Hippocampal formation (tissue), 2 donors: ENCODE data around the gene SDS.
A peak's percentile ranks its signal among the peaks of the same experiment; 100 is the strongest.

Experiments
- DNase-seq, 2 donors: peaks; one replicate each; lab custom pipeline; 2025; lab: John Stamatoyannopoulos, UW

The SDS gene

DNA sequence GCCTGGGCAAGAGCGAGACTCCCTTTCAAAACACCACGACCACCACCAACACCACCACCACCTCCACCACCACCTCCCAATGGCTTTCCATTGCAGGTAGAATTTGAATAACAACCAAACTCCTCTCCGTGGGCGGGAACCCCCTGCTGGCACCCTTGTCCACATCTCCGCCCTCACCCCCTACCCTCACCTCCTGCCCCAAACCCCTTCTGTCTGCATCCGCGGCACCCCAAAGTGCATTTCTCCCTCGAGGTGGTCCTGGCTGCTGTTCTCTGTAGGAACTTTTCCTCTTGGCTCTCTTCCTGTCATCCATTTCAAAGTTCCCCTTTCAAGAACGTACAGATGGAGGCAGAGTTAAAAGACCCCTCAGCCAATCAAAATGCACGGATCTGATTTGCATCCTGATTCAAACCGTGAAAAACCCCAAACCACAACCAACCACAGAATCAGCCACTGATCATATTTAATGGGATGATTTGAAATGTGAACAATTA is 22.3 kb upstream of the SDS start:
- DNase-seq, result no peak

- peak in 1 of 2 donors; percentile 47 for DNase-seq
These were observed 21.5 kb upstream of the SDS start for GRCh38 chr12:113424915-113425823.

GRCh38 chr12:113424456-113424855 is 20.8 kb upstream of the SDS start:
- no peak for DNase-seq

GRCh38 chr12:113422886-113423669 is 19.4 kb upstream of the SDS start:
- DNase-seq, result no peak

DNA sequence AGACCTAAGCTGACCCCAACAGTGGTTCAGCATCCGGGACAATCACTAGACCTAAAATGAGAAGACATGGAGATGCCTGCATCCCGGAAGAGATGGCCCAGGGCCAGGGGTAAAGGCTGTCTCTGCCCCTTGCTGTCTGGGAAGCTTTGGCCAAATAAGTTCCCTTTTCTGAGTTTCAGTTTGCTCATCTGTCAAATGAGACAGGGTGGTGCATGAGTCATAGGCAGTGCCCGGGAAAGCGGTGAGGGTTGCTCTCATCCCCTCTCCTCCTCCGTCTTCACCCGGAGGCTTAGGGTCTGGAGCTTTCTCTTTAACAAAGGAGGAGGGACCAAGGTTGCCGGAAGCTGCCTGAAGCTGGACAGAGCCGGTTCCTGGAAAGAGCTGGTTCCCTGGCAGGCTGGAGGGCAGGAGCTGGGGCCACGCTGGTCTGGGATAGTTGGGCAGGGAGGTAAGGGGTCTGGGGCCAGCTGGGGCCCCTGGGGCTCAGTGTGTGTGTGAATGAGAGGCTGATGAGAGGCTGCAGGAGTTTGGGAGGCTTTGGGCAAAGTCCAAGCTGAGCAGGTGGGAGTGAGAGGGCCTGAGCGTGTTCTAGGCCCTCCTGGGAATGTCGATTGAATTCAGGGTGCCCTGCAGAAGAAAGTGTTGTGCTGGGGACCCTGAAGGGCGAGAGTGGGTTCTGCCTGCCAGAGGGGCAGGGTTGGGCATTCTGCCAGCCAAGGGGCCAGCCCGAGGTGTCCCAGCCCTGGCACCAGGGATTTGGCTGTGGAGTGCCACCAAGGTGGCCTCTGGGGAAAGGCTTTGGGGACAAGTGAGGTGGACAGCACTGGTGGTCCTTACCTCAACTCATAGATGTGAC is 18.6 kb upstream of the SDS start, which contains the start of gene SDSL:
SDSL (plus strand) TSS at position 351 of the 856 bp plus-strand sequence. CDS start 5,603 bp downstream, outside the sequence.
- peak; percentile 50 for DNase-seq

DNA sequence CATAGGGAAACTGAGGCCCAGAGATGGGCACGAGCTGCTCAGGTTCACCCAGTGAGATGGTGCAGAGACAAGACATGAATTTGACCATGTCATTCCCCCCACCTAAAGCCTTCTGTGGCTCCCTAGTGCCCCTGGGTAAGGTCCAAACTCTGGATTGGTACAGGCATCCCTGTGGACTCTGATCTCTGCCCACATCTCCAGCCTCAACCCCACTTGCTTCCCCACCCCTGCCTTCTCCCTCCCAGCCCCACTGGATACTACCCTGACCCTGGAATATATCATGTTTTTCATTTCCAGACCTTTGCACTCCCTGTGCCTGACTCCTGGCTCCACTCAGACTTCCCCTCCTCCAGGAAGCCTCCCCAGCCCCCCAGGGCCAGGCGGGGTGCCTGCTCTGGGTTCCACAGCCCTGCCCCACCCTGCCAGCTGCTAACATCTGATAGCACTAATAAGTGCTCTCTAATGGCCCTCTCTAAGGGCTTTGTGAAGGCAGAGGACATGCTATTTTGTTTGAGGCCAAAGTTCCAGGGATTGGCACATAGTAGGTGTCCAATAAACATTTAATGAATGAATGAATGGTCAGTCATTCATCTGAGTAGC is 17.4 kb upstream of the SDS start:
- no peak for DNase-seq

DNA sequence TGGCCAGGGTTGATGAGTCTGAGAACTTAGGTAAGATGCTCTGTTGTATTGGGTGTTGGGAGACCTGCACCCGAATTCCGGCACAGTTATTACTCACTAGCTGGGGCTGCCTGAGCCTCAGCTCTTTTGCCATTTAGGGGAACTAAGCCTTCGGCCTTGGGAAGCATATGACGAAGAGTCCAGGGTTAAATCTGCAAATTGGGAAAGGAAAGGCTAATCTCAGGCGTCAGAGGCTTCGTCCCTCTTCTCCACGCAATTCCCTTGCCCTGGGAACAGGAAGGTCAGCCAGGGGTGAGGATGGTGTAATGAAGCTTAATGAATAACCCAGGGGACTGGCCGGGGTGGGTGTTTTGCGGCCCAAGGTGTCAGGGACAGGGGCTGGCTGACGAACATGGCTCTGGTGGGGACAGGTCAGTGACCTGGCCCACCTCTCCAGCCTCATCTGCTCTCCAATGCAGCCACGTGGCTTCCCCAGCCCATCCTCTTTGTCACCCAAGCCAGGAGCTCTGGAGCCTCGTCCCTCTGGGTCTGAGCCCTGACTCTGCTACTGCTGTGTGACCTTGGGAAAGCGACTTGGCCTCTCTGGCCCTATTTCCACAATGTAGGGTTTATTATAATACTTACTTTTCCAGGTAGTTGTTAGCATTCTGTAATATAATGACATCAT is 14.7 kb upstream of the SDS start:
- DNase-seq, result no peak

DNA sequence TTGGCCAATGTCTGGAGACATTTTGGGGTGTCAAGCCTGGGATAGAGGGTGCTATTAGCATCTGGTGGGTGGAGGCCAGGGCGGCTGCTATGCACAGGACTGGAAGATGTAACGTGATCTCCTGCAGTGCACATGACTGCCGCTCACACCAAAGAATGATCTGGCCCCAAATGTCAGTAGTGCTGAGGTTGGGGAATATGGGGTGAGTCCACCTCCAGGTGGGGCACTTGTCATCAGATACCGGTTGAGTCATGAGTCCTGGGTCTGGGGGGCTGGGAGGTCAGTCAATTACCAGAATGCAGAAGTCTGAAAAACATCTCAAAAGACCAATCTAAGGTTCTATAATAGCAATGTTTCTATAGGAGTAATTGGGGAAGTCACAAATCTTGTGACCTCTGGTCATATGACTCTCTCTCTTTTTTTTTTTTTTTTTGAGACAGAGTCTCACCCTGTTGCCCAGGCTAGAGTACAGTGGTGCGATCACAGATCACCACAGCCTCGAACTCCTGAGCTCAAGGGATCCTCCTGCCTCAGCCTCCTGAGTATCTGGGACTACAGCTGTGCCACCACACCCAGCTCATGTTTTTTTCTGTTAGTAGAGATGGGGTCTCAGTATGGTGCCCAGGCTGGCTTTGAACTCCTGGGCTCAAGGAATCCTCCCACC is 12.5 kb upstream of the SDS start:
- DNase-seq, result no peak

DNA sequence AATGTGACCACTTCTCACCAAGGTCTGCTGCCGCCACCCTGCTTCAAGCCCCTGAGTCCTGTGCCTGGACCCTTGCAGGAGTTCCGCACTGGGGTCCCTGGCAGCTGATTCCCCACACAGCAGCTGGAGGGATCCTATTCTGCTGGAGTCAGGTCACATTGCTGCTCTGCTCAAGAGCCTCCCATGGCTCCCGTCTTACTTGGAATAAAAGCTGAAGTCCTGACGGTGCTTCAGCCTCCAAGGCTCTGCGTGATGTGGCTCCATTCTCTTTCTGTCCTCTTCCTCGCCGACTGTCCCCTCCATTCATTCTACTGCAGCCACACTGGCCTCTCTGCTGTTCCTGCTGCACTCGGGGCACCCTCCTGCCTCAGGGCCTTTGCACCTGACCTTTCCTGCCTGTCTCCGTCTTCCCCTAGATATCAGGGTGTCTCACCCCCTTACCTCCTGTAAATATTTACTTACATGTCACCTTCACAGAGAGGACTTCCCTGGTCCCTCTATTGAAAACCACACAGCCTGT is 10.9 kb upstream of the SDS start:
- DNase-seq, result no peak

GRCh38 chr12:113413488-113413939 is 9.8 kb upstream of the SDS start:
- no peak for DNase-seq

DNA sequence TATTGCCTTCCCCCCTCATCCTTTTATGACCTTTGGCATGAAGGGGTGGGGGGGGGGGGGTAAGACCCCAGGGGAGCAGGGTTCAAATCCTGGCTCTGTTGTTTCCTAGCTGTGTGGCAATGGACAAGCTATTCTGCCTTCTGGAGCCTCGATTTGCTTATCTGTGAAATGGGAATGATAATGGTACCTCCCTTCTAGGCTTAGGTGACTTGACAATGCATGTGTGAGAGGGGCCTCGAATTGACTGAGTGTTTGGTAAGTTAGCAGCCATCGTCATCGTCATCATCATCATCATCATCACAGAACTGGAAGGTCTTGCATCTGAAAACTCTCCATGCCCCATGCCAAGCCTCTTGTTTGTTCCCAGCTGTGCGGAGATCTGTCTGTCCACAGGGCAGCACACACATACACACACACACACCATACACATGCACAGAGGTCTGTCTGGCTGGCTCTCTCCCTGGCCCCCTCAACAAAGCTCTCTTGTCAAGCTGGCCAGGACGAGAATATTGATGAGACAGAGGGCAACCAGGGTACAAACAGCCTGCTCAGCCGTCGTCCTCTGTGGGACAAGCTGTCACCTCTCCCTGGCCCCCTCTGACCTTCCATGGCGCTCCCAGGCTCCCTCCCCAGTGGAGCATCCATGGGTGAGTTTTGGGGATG is 5.9 kb upstream of the SDS start:
- DNase-seq, result peak in 1 of 2 donors; percentile 19

DNA sequence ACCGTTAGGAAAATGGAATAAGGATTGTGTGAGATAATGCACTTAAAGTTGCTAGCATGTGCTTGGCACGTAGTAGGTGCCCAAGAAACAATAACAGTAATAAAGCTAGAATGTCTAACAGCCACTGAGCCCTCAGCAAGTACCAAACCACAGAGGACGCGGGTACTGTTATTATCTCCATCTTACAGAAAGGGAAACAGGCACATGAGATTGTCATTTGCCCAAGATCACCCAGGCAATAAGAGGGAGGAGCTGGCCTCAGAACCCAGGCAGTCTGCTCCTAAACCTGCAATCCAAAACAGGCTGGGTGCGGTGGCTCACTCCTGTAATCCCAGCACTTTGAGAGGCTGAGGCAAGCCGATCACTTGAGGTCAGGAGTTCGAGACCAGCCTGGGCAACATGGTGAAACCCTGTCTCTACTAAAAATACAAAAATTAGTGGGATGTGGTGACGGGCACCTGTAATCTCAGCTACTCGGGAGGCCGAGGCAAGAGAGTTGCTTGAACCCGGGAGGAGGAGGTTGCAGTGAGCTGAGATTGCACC is 5.1 kb upstream of the SDS start:
- DNase-seq, result no peak

DNA sequence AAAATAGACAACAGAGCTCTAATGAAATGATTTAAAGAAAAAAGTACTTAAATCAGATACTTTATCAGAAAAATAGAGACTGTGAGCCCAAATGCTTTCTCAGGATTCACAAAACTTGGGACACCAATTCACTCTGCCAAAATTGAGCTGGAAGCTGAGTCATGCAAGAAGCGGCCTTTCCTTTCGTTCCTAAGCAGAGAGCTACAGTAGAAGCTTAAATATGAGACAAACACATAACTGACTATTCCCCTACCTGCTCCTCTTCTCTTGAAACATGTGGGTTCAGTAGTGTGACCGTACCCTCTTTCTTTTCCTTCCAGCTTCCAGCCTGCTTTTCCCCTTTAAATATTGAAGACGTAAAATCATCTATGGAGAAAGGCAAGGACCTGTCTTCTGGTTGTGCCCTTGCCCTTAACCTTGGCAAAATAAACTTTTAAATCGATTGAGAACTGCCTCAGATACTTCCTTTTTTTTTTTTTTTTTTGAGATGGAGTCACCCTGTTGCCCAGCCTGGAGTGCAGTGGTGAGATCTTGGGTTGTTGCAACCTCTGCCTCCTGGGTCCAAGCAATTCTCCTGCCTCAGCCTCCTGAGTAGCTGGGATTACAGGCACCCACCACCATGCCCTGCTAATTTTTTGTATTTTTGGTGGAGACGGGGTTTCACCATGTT is 4.4 kb upstream of the SDS start:
- DNase-seq, result peak in 1 of 2 donors; percentile 43

DNA sequence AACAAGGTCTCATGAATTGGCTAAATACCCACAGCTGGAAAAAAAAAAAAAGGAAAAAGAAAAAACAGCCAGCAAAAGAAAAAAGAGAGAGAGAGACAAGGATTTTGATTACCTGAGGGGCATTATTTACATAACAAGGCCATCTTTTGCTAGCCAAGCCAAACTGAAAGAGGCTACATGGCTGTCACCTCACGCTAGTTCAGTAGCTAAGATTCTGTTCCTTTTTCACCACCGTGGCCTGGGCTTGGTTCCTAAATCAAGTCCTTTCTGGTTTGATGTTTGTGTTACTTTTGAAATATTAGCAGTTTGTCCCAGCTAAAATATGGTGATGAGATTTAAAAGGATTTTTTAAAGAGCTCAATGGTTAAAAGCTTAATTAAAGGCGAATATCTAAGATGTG is 2.0 kb upstream of the SDS start:
- DNase-seq, result no peak

- DNase-seq, result no peak
These were observed 964 bp downstream of the SDS start for GRCh38 chr12:113402586-113403260.

- DNase-seq, result no peak
These were observed 2.4 kb downstream of the SDS start for GRCh38 chr12:113401066-113402000.

GRCh38 chr12:113400362-113400761 is 3.3 kb downstream of the SDS start:
- DNase-seq, result no peak
